HG03159 (cell line): ENCODE results near the gene CASQ1.

ENCODE experiments used
- ATAC-seq: cut with Tn5 transposase; IDR thresholded peaks from one replicate; pipeline ENCODE4 v1.9.1; 2021; ENCODE audit warnings: mild to moderate bottlenecking, moderate library complexity; ENCODE audit not compliant: unreplicated experiment

The CASQ1 gene

DNA sequence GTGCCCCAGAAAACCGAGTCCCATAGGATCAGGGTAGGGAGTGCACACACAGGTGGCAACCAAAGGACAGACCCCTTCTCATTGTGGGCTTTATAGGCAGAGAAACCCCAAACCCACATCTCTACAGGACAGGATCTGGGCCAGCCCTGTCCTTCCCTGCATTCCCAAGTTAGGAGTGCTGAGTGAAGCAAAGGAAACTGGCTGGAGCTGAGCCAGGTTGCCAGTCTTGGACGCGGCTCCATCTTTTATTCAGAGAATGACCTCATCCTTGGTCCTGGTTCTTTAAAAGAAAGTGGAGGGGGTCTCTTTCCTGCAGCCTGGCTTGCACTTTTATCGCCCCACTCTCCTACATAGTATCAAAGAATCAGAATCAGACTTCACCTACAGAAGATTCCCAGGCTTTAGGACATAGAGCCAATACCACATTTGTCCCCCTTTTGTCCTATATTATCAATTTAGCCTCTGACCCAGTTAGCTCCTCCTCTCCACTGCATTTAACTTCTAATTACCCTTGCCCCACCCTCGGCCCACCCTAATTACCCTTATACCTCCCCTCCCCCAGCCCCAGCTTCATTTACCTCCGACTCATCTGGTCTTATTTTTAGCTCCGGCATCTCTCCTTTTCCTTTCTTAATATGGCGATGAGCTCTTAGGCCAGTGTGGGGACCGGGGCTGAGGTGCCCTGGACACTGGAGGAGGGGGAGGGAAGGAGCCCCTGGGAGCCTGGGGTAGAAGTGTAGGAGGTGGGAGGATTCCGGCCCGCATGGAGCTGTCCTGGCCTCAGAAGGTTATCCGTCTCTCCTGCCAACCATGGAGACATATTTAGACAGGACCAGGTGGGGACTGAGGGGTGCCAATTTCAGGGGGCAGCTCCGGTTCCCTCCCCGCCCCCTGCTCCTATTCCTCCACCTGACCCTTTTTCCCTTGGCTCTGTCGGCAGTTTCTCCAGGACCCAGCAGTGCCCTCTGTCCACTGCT, at the start of gene CASQ1:
TSS of gene CASQ1 (plus strand) at position 927 of the 977 bp plus-strand sequence. CDS start 177 bp downstream, outside the sequence.
- no peak for ATAC-seq

DNA sequence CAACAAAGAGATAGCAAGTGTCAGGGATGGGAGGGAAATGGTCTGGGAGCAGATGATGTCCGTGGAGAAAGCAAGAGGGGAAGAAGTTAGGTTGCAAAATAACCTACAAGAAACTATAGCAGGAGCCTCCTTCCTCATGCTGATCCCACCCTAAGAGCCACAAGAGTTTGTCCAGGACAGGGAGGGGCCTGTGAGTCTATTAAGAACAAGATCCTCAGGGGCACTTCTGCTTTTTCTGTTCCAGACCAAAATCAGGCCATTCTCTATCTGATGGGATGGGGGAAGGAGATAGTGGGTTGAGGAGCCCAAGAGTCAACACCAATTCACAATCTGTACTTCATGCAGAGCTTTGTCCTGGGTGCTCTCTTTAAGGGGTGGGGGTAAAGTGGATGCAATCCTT, 46.7 kb upstream of the CASQ1 start:
- no peak for ATAC-seq

DNA sequence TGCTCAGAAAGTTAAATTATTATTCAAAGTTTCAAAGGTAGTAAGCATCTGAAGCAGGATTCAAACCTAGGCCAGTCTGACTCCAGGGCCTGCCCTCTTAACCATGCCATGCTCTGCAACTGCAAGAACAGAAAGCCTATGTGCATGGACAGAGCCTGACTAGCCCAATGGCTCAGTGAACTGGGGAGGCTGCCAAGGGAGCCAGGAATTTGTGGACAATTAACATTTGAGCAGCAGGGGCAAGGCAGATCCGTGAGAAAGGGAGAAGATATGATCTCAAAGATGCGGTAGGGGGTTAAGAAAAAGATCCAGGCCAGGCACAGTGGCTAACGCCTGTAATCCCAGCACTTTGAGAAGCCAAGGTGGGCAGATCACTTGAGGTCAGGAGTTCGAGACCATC, 45.5 kb upstream of the CASQ1 start:
- ATAC-seq, result no peak

DNA sequence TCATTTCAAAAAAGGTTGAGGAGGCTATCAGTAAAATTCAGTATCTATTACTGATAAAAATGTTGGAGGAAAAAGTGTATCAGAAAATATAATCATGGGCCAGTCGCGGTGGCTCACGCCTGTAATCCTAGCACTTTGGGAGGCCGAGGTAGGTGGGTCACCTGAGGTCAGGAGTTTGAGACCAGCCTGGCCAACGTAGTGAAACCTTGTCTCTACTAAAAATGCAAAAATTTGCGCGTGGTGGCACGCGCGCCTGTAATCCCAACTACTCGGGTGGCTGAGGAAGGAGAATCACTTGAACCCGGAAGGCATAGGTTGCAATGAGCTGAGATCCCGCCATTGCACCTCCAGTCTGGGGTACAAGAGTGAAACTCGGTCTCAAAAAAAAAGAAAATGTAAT, 44.3 kb upstream of the CASQ1 start:
- no peak for ATAC-seq

DNA sequence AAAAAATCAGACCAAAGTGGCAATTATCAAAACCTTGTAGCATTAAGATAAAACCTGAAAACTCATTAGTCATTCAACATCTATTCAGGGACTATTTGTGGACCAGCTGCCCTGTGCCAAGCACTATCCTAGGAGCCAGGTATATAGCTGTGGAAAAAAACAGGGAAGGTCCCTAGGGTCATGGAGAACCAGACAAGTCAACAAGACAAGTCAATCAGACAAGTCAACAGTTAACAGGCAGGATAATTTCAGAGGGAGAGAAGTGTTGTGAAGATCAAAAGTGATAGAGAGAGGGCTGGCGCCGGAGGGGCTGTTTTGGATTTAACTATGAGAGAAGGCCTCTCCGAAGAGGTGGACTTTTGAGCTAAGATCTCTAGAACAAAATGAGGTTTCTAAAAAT, 42.3 kb upstream of the CASQ1 start:
- no peak for ATAC-seq

DNA sequence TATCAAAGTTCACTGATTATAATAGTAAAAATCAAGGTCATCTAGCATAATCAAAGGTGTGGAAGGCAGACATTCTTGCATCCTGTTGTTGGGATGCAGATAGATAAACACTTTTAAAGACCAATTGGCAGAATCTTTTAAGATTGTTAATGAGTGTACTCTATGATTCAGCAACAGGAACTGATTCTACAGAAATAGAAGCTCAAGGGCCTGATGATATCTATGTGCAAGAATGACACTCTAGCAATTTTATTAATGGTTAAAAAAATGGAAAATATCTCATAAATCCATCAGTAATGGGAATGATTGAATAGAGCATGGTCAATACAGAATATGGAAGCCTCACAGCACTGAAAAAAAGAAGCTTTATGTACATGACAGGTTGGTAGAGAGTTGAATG, 41.1 kb upstream of the CASQ1 start:
- ATAC-seq, result no peak

DNA sequence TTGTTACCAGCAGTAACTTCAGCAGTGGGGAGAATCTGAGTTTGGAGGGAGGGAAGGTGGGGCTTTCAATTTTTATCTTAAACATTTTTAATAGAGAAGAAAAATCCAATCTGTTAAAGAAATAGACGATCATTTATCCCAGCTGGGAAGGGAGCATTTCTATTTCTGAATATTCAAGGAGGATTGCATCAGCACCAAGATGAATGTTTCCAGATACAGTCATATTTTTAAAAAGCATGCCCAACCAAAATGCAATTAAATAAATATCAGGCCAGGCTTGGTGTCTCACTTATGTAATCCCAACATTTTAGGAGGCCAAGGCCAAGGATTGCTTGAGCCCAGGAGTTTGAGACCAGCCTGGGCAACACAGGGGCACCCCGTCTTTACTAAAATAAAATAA, 40.7 kb upstream of the CASQ1 start:
- ATAC-seq, result no peak

DNA sequence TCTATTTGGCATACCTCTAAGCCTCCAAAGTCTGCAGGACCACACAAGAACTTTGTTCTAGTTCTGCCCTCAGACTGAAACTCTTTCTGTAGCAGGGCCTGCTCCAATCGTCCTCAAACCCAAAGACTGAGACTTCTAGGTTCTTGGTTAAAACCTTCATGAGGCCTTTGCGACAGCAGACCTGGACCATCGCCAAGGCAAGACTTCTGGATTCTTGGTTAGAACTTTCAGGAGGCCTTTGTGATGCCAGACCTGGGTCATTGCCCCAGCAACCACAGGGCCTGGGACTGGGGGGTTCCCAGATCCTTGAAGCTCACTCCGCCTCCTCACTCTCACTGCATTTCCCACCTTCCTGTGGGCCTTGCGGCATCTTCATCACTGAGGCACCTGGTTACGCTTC, 39.1 kb upstream of the CASQ1 start, which contains the start of gene ATP1A4:
TSS of gene ATP1A4 (plus strand) at position 301 of the 400 bp plus-strand sequence. CDS start 438 bp downstream, outside the sequence.
- no peak for ATAC-seq

DNA sequence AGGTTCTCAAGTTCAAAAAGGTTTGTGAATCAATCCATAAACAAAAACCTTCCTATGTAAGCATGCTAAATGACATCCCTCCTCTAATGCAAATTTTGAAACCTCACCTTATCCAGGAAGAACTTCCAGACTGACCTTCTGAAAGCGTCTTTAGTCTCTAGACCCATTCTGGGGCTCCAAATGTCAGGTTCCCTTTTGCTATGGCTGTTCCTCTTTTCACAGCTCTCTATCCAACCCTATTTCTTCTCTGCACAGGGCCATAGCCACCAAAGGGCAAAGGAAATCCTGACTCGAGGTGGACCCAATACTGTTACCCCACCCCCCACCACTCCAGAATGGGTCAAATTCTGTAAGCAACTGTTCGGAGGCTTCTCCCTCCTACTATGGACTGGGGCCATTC, 35.6 kb upstream of the CASQ1 start:
- ATAC-seq, result no peak

DNA sequence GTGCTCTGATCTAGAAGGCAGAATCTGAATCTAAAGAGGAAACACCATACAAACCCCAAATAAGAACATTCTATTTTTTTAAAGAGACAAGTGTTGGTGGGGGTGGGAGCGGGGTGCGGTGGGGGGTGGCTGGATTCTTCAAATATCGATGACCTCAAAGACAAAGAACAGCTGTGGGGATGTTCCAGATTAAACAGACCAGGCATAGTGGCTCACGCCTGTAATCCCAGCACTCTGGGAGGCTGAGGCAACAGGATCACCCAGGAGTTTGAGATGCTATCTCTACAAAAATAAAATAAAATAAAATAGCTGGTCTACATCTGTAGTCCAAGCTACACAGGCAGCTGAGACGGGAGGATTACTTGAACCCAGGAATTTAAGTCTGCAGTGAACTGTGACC, 34.0 kb upstream of the CASQ1 start:
- ATAC-seq, result no peak

DNA sequence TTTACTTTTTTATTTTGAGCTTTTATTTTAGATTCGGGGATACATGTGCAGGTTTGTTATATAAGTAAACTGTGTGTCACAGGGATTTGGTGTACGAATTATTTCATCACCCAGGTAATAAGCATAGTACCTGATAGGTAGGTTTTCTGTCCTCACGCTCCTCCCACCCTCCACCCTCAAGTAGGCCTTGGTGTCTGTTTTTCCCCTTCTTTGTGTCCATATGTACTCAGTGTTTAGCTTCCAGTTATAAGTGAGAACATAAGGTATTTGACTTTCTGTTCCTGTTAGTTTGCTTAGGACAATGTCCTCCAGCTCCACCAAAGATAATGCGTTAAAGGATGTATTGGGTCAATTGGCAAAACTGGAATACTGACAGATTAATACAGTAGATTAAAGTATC, 33.2 kb upstream of the CASQ1 start:
- ATAC-seq, result no peak

DNA sequence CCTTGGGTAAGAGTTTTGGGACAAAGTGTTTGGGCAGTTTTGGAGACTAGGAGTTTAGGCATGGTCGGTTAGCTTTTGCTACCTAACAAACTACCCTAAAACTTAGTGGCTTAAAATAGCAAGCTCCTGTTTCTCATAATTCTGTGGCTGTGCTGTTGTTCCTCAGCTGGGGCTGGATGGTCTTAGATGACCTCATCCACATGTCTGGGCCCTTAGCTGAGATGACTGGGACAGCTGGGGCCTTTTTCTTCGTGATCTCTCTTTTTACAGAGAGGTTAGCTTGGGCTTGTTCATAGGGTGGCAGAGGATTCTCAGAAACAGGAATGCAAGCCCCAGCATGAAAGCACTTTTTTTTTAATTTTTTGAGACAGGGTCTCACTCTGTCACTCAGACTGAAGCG, 32.3 kb upstream of the CASQ1 start:
- no peak for ATAC-seq

DNA sequence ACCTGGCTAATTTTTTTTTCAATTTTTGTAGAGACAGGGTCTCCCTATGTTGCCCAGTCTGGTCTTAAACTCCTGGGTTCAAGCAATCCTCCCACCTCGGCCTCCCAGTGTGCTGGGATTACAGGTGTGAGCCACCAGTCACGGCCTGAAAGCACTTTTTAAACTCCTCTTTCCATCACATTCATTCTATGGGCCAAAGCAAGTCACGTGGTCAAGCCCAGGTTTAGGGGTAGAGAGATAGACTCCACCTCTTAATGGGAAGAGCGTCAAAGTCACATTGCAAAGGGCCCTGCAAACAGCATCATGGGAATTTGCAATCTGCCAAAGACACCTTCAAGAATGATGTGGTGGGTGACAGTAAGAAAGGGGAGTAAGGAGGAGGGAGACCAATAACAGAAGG, 31.8 kb upstream of the CASQ1 start:
- no peak for ATAC-seq

DNA sequence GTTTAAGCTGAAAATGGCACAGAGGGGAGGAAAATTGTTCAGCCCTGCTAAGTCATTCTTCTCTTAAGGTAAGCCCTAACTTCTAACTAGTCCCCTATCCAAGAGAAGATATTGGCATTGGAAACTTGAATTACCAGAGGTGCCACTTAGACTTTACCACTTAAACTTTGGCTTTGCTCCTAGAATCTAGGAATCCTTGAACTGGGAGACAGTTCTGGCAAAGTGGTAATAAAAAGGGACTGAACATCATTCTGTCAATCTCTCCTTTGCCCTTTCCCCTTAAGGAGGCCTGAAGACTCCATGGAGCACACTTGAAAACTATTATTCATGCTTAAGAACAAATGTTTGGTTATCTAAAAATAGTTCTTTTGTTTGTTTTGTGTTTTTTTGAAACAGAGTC, 30.5 kb upstream of the CASQ1 start:
- ATAC-seq, result no peak

DNA sequence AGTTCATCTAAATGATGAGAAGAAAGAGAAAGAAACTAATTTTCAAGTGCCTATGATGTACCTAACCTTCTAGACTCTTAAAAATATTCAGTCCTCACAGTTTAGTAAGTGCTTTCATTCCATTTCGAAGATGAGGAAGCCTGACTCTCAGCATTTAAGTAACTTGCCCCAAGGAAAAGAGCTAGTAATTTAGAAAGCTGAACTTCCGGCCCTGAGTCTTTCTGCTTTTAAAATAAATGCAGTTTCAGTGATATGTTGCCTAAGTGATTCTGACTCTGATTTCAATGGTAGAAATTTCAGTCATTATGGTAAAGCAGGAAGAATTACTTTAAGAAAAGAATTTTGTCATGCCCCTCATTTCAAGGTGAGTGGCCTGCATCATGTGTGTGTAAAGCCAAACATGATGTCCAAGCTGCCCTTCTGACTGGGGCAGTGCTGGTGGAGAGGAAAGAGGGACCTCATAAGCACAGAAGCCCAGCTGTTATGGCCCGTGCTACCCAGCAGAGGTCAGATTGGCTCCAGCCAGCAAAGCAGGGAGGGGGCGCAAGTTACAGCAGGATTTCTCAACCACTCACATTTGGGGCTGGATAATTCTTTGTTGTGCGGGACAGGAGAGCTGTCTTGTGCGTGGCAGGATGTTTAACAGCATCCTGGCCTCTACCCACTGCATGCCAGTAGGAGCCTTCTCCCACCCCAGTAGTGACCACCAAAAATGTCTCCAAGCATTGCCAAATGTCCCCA, 28.2 kb upstream of the CASQ1 start:
- no peak for ATAC-seq

DNA sequence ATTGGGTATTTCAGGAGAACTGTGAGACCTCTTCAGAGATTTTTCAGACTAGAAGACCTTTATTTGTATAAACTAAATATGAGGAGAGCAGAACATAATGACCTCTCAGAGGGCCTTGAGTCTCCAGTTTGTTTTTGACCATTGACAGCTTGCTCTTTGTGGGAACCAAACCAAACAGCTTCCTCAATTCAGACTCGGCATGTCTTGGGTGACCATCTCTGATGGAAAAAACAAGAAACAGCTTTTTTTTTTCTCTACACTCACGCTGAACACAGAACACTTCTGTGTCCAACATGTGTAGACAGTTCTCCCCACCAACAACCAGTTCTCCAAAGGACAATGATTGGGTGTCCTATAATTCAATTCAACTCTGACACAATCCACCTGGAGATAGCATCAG, 27.4 kb upstream of the CASQ1 start:
- ATAC-seq, result no peak

DNA sequence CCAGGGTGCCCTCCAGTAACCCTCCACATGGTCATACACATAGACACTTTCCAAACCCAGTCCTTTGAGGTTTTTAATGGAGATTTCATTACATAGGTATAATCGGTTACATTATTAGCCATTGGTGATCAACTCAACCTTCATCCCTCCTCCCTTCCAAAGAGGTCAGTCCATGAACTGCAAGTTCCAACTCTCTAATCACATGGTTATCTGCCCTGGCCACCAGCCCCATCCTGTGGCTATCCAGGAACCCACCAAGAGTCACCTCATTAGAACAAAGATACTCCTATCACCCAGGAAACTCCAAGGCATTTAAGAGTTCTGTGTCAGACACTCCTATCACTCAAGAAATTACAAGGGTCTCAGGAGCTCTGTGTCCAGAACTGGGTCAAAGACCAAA, 26.8 kb upstream of the CASQ1 start:
- no peak for ATAC-seq

DNA sequence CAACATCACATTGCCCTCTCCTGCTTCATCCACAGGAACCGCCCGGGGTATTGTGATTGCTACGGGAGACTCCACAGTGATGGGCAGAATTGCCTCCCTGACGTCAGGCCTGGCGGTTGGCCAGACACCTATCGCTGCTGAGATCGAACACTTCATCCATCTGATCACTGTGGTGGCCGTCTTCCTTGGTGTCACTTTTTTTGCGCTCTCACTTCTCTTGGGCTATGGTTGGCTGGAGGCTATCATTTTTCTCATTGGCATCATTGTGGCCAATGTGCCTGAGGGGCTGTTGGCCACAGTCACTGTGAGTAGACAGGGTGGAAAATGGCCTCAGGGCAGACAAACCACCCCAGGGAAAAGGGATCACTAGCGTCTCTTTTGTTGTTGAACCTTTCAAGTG, 26.3 kb upstream of the CASQ1 start:
- no peak for ATAC-seq

DNA sequence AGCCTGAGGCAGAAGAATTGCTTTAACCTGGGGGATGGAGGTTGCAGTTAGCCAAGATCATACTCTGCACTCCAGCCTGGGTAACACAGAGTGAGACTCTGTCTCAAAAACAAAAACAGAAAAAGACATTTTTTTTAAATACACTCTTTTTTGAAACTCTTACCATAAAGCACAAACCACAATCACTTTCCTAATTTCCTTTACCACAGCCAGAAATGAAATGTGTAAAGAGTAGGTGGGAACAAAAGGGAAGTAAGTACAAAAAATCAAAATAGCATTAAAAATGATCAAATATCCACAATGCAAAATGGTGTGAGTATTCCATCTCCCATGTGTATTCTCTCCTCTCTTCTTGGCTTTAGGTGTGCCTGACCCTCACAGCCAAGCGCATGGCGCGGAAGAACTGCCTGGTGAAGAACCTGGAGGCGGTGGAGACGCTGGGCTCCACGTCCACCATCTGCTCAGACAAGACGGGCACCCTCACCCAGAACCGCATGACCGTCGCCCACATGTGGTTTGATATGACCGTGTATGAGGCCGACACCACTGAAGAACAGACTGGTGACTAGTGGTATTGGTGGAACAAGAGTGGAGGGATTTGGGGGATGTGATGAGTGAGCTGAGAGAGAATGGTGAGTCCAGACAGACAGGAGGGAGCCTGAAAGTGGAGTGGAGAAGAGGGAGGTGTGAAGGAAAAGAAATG, 24.1 kb upstream of the CASQ1 start:
- no peak for ATAC-seq

DNA sequence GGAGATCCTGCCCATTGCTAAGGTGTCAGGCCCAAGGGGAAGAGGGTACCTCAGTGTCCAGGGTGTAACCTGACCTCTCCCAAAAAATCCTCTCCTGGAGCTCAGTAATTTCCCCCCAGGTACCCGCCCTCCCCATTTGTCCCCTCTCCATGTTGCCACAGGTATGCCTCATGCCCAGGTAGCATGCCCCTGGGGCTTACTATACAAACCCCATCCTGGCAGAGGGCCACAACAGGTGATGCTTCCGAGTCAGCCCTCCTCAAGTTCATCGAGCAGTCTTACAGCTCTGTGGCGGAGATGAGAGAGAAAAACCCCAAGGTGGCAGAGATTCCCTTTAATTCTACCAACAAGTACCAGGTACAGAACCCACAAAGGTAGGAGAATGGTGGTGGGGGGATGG, 23.3 kb upstream of the CASQ1 start:
- no peak for ATAC-seq

DNA sequence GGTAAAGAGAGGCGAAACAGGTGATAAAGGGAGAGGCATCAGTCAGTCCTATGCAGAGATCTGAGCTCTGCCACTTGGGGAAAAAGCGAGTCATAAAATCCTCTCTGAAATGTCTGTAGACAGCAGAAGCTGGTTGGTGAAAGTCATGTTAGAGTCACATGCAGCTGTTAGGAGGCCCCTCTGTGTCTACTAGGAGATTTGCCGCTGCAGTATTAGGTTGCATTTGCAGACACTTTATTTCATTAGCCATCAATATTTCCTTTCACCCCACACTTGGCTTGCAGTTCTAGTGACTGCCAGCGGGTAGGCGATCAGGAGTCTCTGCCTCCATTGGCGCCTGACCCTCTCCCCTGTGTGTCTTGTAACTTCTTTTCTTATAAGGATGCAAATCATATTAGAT, 22.8 kb upstream of the CASQ1 start:
- ATAC-seq, result no peak
